ENCODE results near the gene CPNE6.

DNA sequence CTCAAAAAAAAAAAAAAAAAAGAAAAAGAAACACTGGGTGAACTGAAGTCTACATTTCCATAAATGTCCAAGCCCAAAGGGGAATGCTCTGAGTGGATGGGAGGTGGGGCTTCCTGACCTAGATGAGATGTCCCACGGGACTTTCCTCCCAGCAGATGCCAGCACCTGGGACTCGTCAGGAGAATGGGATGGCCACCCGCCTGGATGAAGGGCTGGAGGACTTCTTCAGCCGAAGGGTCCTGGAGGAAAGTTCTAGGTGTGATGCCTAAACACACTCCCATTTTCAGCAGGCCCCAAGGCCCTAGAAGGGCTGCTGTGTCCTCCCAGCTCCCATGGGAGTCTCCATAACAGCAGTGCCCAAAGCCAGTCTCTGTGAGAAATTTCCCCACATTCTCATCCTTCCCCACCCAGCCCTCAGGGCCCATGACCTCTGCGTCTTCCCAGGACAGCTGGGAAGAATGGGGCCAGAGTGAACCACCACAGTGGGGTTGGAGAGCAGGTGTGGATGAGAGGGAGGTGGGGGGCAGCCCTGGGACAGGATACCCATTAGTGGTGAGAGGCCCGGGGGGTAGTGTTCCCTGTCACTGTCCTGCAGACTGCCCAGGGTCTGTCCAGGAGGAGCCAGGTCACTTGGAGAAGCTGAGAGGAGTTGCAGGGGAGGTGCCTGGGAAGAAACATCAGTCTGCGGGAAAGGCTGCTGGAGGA, 7.1 kb upstream of the CPNE6 start:
- TF ChIP-seq, protein P1, sequence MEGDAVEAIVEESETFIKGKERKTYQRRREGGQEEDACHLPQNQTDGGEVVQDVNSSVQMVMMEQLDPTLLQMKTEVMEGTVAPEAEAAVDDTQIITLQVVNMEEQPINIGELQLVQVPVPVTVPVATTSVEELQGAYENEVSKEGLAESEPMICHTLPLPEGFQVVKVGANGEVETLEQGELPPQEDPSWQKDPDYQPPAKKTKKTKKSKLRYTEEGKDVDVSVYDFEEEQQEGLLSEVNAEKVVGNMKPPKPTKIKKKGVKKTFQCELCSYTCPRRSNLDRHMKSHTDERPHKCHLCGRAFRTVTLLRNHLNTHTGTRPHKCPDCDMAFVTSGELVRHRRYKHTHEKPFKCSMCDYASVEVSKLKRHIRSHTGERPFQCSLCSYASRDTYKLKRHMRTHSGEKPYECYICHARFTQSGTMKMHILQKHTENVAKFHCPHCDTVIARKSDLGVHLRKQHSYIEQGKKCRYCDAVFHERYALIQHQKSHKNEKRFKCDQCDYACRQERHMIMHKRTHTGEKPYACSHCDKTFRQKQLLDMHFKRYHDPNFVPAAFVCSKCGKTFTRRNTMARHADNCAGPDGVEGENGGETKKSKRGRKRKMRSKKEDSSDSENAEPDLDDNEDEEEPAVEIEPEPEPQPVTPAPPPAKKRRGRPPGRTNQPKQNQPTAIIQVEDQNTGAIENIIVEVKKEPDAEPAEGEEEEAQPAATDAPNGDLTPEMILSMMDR (conservative IDR thresholded peaks at IDR 0.05; ENCODE audit: low read length) = no peak
- TF ChIP-seq EZH2phosphoT487 (IDR thresholded peaks at IDR 0.05; ENCODE audit: borderline replicate concordance, low read depth, low read length) = no peak

All from OCI-LY7 (cell line).